HL-60 (cell line): ENCODE measurements around the gene NLRP6.

Source experiments
- DNase-seq, 2 experiments: peaks; one replicate each; pipeline ENCODE4 v3.0.0-alpha.2; 2010 to 2020; ENCODE audit warnings: low read depth in 1 of 2, low spot score in 1 of 2
- H3K27ac ChIP-seq: fragments of 250-450 bp; sonication (Bioruptor Pico); replicated peaks from 2 replicates; pipeline ENCODE4 v1.5.1; 2020; ENCODE audit warnings: mild to moderate bottlenecking, moderate library complexity
- H3K27me3 ChIP-seq: fragments of 250-450 bp; sonication (Bioruptor Pico); 2 replicates; pipeline ENCODE4 v1.5.1; 2021; ENCODE audit warnings: mild to moderate bottlenecking, moderate library complexity; ENCODE audit not compliant: insufficient read depth, poor library complexity, severe bottlenecking
- H3K4me3 ChIP-seq: replicated peaks from 2 replicates; pipeline ENCODE4 v1.5.1; 2011; ENCODE audit warnings: mild to moderate bottlenecking, control low read depth, low read length; ENCODE audit not compliant: insufficient read depth
- GABPA ChIP-seq: IDR thresholded peaks from 2 replicates; pipeline ENCODE4 v1.6.1; 2012; ENCODE audit warnings: low read depth
- POLR2AphosphoS5 ChIP-seq: IDR thresholded peaks from 2 replicates; pipeline ENCODE4 v1.6.1; 2012; ENCODE audit warnings: low read depth
- REST ChIP-seq: IDR thresholded peaks from 2 replicates; pipeline ENCODE4 v1.6.1; 2012; ENCODE audit warnings: low read depth; ENCODE audit not compliant: insufficient replicate concordance
- SPI1 ChIP-seq: IDR thresholded peaks from 2 replicates; pipeline ENCODE4 v1.6.1; 2012; ENCODE audit warnings: low read depth, mild to moderate bottlenecking, borderline replicate concordance
- TF ChIP-seq, protein P1 (sequence below): IDR thresholded peaks from one replicate; pipeline ENCODE4 v1.5.1; 2011; ENCODE audit warnings: low read length, control low read depth, inconsistent platforms; ENCODE audit not compliant: insufficient read depth

Gene NLRP6

GRCh38 chr11:259413-259812, 18.8 kb upstream of the NLRP6 start:
- DNase-seq, result no peak
- H3K27me3 ChIP-seq, result no peaks in the 10 kb centered on the region
- no peak overlapping the region for H3K27ac ChIP-seq
- no peak overlapping the region for H3K4me3 ChIP-seq
- TF ChIP-seq SPI1, result peak; percentile 50; the same call in 1 of the 2 replicates
- no peak for TF ChIP-seq POLR2AphosphoS5
- TF ChIP-seq REST, result no peak
- TF ChIP-seq, protein P1, sequence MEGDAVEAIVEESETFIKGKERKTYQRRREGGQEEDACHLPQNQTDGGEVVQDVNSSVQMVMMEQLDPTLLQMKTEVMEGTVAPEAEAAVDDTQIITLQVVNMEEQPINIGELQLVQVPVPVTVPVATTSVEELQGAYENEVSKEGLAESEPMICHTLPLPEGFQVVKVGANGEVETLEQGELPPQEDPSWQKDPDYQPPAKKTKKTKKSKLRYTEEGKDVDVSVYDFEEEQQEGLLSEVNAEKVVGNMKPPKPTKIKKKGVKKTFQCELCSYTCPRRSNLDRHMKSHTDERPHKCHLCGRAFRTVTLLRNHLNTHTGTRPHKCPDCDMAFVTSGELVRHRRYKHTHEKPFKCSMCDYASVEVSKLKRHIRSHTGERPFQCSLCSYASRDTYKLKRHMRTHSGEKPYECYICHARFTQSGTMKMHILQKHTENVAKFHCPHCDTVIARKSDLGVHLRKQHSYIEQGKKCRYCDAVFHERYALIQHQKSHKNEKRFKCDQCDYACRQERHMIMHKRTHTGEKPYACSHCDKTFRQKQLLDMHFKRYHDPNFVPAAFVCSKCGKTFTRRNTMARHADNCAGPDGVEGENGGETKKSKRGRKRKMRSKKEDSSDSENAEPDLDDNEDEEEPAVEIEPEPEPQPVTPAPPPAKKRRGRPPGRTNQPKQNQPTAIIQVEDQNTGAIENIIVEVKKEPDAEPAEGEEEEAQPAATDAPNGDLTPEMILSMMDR, result no peak
- TF ChIP-seq GABPA, result no peak

GRCh38 chr11:261624-262023, 16.6 kb upstream of the NLRP6 start:
- TF ChIP-seq SPI1 (no peak), REST (no peak)
- no peak for DNase-seq
- H3K4me3 ChIP-seq, result no peak overlapping the region
- H3K27ac ChIP-seq, result no peak overlapping the region
- no peaks in the 10 kb centered on the region for H3K27me3 ChIP-seq

GRCh38 chr11:266676-267439, 11.3 kb upstream of the NLRP6 start:
- Histone ChIP-seq H3K27ac (no peak overlapping the region), H3K27me3 (no peaks in the 10 kb centered on the region), H3K4me3 (no peak overlapping the region)
- DNase-seq, result peak; percentile 48 to 59
- TF ChIP-seq GABPA (no peak), POLR2AphosphoS5 (no peak), REST (no peak), SPI1 (no peak)
- TF ChIP-seq, protein P1, result no peak
